Measurements from ENCODE around the gene KRT33B.

DNA sequence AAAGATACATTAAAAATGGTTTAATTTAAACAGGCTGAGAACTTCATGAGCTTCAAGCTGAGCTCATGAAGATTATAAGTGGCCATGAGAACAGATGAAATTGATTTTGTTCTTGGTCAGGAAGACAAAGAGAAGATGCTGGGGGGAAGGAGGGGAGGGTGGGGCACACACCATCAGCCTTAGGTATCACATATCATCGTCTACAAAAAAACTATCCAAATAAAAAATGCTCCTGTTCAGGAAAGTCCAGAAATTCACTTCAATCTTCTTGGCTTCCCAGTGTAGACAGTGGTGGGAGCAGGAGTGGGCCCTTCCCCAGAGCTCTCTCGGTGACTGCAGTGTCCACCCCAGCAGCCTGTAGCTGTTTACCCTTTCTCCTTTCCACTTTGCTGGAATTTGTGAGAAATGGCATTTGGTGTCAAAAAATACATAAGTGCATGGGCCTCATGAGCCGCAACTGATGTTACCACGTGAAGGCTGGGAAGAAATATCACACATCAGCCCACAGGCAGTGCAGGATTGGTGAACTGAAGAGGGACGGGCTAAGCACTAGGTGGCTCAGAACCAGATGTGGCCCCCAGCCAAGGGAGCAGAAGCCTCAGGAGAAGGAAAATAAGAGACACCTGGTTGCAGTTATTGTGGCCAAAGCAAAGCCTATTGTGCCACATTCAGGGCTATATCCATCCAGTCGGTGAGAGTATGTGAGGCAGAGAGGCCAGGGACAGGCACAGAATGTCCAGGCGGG lies 48.7 kb upstream of the KRT33B start:
- TF ChIP-seq, protein P1, sequence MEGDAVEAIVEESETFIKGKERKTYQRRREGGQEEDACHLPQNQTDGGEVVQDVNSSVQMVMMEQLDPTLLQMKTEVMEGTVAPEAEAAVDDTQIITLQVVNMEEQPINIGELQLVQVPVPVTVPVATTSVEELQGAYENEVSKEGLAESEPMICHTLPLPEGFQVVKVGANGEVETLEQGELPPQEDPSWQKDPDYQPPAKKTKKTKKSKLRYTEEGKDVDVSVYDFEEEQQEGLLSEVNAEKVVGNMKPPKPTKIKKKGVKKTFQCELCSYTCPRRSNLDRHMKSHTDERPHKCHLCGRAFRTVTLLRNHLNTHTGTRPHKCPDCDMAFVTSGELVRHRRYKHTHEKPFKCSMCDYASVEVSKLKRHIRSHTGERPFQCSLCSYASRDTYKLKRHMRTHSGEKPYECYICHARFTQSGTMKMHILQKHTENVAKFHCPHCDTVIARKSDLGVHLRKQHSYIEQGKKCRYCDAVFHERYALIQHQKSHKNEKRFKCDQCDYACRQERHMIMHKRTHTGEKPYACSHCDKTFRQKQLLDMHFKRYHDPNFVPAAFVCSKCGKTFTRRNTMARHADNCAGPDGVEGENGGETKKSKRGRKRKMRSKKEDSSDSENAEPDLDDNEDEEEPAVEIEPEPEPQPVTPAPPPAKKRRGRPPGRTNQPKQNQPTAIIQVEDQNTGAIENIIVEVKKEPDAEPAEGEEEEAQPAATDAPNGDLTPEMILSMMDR (IDR thresholded peaks at IDR 0.05) = no peak
- no peak for TF ChIP-seq POLR2A (IDR thresholded peaks at IDR 0.05)
